Measurements from ENCODE around the gene ASRGL1. TPM values are rescaled to one million over a fixed set of nuclear protein-coding genes. Genes with fewer than 3 reads are reported as not detected.
"Not testable (repeated sequence)": the region's sequence is repeated elsewhere in the genome, so short reads cannot be mapped to it uniquely, and the experiment has no call there.

ASRGL1 gene
- total RNA-seq, 1 experiment from 2014 or later: 31.1 TPM

DNA sequence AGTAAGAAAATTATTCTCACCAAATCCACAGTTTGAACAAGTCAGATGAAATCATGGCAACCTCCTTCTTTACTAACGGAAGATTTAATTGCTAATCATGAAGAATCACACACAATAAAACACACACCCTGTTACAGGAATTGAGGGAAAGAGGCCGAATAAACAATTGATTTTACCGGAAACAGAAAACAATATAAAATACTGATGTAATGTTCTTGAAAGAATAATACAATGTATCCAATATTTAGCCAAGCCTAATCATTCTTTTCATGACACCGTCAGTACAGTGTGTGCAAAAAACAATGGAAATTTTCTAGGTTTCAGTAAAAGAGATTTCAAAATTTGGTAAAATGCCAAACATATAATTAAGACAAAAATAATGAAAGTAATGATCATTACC lies 23.4 kb downstream of the ASRGL1 start:
- Mint-ChIP-seq H3K9me3 (no peaks in the 10 kb centered on the region), H3K27ac (no peak overlapping the region; a peak in 1 of 7 replicates), H3K4me1 (peaks cover 7 to 11% of the 10 kb centered on the region in 2 experiments), H3K4me3 (no peak overlapping the region), H3K27me3 (ENCODE audit: low read depth) (no peaks in the 10 kb centered on the region), H3K36me3 (ENCODE audit: insufficient read depth in 1 of 3, low read depth in 3 of 3) (peaks cover 9 to 20% (median 19%) of the 10 kb centered on the region in 3 experiments; a peak in 6 of 7 replicates)
- no peak for DNase-seq
- Histone ChIP-seq H3K9me3 (ENCODE audit: control insufficient read depth, low read depth, low read length) (no peaks in the 10 kb centered on the region), H3K23me2 (ENCODE audit: insufficient read length, low read depth, low read length, poor library complexity, severe bottlenecking) (no peaks in the 10 kb centered on the region), H2BK15ac (ENCODE audit: low read depth, low read length) (no peak overlapping the region), H2BK5ac (ENCODE audit: insufficient read length, low read length) (no peak overlapping the region), H3K4me1 (ENCODE audit: insufficient read depth, low read length) (no peaks in the 10 kb centered on the region), H3K27ac (ENCODE audit: insufficient read length, low read depth, low read length) (no peak overlapping the region), H2BK12ac (ENCODE audit: insufficient read length, low read depth, low read length) (no peak overlapping the region), H3K4ac (ENCODE audit: low read depth, low read length) (no peak overlapping the region), H2AFZ (ENCODE audit: low read length) (no peak overlapping the region), H4K91ac (ENCODE audit: insufficient read length, low read depth, low read length) (no peak overlapping the region), H2BK20ac (ENCODE audit: low read depth, low read length, poor library complexity, severe bottlenecking) (no peak overlapping the region), H2AK5ac (ENCODE audit: insufficient read length, low read length) (no peak overlapping the region), H3K18ac (ENCODE audit: insufficient read length, low read depth, low read length) (no peak overlapping the region), H3K4me2 (ENCODE audit: insufficient read depth, insufficient read length, low read length) (no peak overlapping the region), H3K23ac (ENCODE audit: insufficient read length, low read depth, low read length) (no peak overlapping the region), H3K79me2 (ENCODE audit: insufficient read depth, low read length) (no peaks in the 10 kb centered on the region), H3K79me1 (ENCODE audit: insufficient read depth, low read depth, low read length, poor library complexity, severe bottlenecking) (no peaks in the 10 kb centered on the region), H3K27me3 (ENCODE audit: insufficient read depth, low read length) (no peaks in the 10 kb centered on the region), H2BK120ac (ENCODE audit: low read depth, low read length, poor library complexity, severe bottlenecking) (no peak overlapping the region), H3K56ac (ENCODE audit: insufficient read length, low read depth, low read length) (no peak overlapping the region), H3K14ac (ENCODE audit: insufficient read depth, low read length) (no peak overlapping the region), H4K5ac (ENCODE audit: insufficient read length, low read depth, low read length) (no peak overlapping the region), H4K8ac (replicated peaks; ENCODE audit: insufficient read length, low read depth, low read length) (no peak overlapping the region), H3T11ph (ENCODE audit: low read length) (no peak overlapping the region), H4K20me1 (ENCODE audit: control insufficient read depth, insufficient read depth, insufficient read length) (no peaks in the 10 kb centered on the region), H3K9ac (ENCODE audit: extremely low read depth, insufficient read length, low read length) (no peak overlapping the region)
- no peak for TF ChIP-seq CTCF (conservative IDR thresholded peaks at IDR 0.05)
- no CpG with 5 or more reads among the region's 4 CpGs for WGBS (ENCODE audit: extremely low coverage, insufficient read length, low lambda C conversion rate)

DNA sequence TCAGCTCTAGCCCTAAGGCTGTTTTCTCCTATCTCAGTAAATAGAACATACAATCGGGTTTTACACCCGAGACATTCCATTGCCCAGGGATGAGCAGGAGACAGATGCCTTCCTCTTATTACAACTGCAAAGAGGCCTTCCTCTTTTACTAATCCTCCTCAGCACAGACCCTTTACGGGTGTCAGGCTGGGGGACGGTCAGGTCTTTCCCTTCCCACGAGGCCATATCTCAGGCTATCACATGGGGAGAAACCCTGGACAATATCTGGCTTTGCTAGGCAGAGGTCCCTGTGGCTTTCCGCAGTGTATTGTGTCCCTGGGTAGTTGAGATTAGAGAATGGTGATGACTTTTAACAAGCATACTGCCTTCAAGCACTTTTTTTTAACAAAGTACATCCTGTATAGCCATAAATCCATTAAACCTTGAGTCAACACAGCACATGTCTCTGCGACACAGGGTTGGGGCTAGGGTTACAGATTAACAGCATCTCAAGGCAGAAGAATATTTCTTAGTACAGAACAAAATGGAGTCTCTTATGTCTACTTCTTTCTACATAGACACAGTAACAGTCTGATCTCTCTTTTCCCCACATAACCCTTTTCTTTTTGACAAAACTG lies 31.7 kb downstream of the ASRGL1 start:
- not testable (repeated sequence) for H2BK5ac ChIP-seq (ENCODE audit: insufficient read length, low read length); H3K27ac Mint-ChIP-seq; H3K27ac ChIP-seq (ENCODE audit: insufficient read length, low read depth, low read length); H3K4me3 Mint-ChIP-seq; H4K5ac ChIP-seq (ENCODE audit: insufficient read length, low read depth, low read length); H2BK20ac ChIP-seq (ENCODE audit: low read depth, low read length, poor library complexity, severe bottlenecking); H3K9me3 ChIP-seq (ENCODE audit: control insufficient read depth, low read depth, low read length); H2AFZ ChIP-seq (ENCODE audit: low read length); H3T11ph ChIP-seq (ENCODE audit: low read length); H3K56ac ChIP-seq (ENCODE audit: insufficient read length, low read depth, low read length); H2AK5ac ChIP-seq (ENCODE audit: insufficient read length, low read length); H3K27me3 Mint-ChIP-seq (ENCODE audit: low read depth); H4K8ac ChIP-seq (replicated peaks; ENCODE audit: insufficient read length, low read depth, low read length); H3K4me1 Mint-ChIP-seq; DNase-seq; H2BK12ac ChIP-seq (ENCODE audit: insufficient read length, low read depth, low read length); H3K4ac ChIP-seq (ENCODE audit: low read depth, low read length); H3K79me2 ChIP-seq (ENCODE audit: insufficient read depth, low read length); H3K23ac ChIP-seq (ENCODE audit: insufficient read length, low read depth, low read length); H2BK120ac ChIP-seq (ENCODE audit: low read depth, low read length, poor library complexity, severe bottlenecking); H4K20me1 ChIP-seq (ENCODE audit: control insufficient read depth, insufficient read depth, insufficient read length); H3K9ac ChIP-seq (ENCODE audit: extremely low read depth, insufficient read length, low read length); H3K4me2 ChIP-seq (ENCODE audit: insufficient read depth, insufficient read length, low read length); H3K27me3 ChIP-seq (ENCODE audit: insufficient read depth, low read length); H3K79me1 ChIP-seq (ENCODE audit: insufficient read depth, low read depth, low read length, poor library complexity, severe bottlenecking); H3K23me2 ChIP-seq (ENCODE audit: insufficient read length, low read depth, low read length, poor library complexity, severe bottlenecking); H2BK15ac ChIP-seq (ENCODE audit: low read depth, low read length); H3K4me1 ChIP-seq (ENCODE audit: insufficient read depth, low read length); H4K91ac ChIP-seq (ENCODE audit: insufficient read length, low read depth, low read length); H3K18ac ChIP-seq (ENCODE audit: insufficient read length, low read depth, low read length); H3K14ac ChIP-seq (ENCODE audit: insufficient read depth, low read length)
- H3K36me3 Mint-ChIP-seq (ENCODE audit: insufficient read depth in 1 of 3, low read depth in 3 of 3): peaks cover 8 to 17% (median 8%) of the 10 kb centered on the region in 3 experiments; a peak in 6 of 7 replicates
- peaks cover 10 to 11% of the 10 kb centered on the region in 2 experiments; a peak in 4 of 5 replicates for H3K9me3 Mint-ChIP-seq
- no CpG with 5 or more reads among the region's 7 CpGs for WGBS (ENCODE audit: extremely low coverage, insufficient read length, low lambda C conversion rate)
